Hindlimb muscle (tissue), 1 donor: ENCODE results near the gene PPFIBP1. TPM values are rescaled to one million over a fixed set of nuclear protein-coding genes. Genes with fewer than 3 reads are reported as not detected.
A peak's percentile ranks its signal among the peaks of the same experiment; 100 is the strongest.

Experiments used
- DNase-seq: peaks from one replicate; pipeline ENCODE4 v3.0.0-alpha.2; 2013
- polyA plus RNA-seq: library from polyadenylated mRNA; unstranded; fragments of 120-200 nt; gene quantifications from one replicate; pipeline ENCODE4 v1.2.1, GENCODE V29; 2013; ENCODE audit not compliant: insufficient read length

PPFIBP1 gene
- polyA plus RNA-seq, 1 donor, result 36.8 TPM

DNA sequence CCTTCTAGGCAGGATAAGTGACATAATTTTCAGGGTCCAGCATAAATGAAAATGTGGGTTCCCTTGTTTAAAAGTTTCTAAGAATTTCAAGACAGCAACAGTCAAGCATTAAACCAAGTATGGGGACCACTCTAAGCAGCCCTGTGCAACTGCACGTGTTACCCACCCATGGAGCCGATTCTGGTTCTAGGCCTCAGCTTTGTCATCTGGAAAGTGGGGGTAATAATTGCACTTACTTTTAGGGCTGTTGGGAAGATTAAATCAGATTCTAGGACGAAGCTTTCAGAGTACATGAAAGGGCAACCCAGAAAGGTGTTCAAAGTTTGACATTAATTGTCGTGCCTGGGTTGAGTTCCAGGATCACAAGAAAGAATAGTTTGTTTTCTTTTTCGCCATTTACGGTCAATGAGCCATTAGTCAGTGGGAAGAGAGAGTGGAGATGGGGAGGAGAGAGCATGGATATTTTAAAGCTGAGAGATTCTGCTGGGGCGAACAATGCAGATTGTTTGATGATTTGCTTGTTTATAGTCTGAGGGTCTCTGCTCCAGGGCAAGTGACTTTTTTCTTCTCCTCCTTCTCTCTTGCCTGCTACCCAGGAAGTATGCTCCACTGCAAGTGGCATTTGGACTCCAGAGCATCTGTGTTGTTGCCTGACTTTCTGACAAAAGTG is 10.7 kb upstream of the PPFIBP1 start:
- no peak for DNase-seq

DNA sequence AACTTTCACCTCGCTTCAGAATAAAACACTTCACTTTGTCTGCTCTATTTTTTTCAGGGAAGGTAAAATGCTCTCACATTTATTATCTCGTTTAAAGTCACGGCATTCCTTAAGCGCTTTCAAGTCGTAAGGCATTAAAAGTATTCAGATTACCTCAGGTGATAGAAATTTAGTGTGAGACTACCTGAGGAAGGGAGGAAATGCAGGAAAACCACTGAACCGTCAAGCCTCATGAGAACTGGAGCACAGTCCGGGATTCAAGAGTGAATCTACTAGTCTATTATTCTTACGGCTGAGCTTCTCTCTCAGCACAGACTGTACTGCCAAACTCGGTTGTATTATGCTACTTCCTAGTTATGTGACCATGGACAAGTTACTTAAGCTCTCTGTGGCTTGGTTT is 8.3 kb upstream of the PPFIBP1 start:
- DNase-seq, result no peak

DNA sequence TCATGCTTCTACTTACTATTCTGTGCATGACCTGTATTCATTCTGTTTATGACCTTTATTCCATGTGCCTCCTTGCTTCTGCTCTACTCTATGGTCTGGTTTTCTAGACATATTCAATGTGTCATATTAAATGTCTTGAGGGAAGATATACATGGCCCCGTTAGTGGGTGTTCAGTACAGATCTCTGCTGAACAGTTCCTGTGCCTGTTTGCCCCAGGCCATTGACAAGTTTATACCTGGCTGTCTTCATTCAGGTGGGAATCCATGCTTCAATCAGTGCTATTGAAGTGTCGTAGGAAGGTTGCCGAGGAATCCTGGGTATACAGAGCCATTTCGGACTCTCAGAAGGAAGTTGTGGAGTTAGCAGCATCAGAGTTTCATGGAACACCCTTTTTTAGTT is 7.4 kb upstream of the PPFIBP1 start:
- no peak for DNase-seq

DNA sequence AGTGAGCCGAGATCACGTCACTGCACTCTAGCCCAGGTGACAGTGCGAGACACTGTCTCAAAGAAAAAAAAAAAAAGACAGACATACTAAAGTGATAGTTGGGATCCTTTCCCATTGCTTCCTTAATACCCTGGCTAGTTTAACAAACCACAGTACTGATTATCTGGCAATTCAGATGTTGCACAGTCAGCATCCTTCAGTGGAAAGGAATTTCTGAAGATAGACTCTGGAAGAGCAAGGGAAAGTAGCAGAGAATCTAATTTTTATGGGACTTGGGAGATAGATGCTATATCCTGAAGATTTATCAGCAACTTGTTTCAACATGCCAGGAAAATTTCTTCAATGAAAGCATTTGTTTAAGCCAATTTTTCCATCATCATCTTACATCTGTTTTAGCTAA is 6.5 kb upstream of the PPFIBP1 start:
- DNase-seq, result no peak

DNA sequence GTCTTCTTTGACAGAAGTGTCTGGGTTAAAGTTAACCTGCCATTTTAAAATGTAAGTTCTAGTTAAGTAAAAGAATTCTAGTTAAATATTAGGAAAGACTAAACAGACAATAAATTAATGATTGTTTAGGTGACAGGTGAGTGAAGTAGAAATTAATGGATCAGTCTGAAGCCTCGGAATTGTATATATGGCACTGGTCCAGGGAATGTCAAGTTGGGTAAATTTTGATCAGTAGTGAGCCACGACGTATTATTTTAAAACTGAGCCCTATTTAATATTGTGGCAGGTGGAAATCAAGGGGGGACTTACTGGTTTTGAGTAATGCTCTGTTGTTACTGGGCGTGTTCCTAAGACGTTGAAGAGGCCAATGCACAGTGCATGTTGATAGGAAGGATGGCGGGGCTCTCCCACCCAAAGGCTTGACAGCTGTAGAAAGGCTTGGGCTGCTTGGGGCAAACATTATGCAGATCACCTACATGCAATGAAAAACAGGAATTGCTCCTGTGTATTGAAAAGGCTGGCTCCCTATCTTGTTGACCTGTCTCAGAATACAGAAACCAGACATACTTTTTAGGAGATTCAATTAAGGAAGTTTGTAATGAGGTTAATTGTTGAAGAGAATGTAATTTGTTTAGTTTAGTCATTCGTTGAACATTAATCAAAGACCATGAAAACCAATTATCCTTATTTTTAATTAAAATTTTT is 5.9 kb upstream of the PPFIBP1 start:
- DNase-seq, result no peak

DNA sequence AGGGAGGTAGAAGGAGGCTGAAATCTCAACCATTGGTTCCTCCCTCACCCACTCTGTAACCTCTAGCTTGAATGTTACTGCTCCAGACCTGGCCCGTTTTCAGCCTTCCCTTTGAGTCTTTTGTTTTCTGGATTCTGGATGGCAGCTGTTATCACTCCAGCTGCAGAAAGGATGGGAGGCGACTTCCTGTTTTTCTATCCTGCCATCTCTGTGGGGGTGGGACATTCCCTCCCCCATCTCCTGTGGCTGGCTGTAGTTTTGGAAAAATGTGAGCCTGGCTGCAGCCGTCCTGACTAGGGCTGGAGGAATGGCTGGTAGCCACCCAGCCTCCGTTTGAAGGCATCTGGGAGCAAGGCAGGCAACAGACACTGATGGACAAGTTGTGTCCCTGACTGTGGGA is 2.9 kb upstream of the PPFIBP1 start:
- no peak for DNase-seq

DNA sequence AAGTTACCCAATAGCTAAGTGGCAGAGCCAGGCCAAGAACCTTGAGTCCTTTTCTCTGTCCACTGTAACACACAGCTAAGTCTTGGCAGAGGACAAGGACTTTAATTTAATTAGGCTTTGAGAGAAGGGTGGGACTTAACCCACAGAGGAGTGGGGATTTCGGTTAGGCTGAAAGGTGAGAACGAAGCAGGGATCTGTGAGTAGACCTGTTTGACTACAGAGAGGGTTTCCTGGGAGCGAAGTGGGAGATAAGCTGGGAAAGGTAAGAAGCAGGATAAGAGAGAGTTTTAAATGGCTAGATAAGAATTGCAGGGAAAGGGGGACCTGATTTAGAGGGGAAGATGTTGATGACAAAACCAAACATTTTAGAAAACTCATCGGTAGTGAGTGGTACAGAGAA is 2.0 kb upstream of the PPFIBP1 start:
- no peak for DNase-seq

DNA sequence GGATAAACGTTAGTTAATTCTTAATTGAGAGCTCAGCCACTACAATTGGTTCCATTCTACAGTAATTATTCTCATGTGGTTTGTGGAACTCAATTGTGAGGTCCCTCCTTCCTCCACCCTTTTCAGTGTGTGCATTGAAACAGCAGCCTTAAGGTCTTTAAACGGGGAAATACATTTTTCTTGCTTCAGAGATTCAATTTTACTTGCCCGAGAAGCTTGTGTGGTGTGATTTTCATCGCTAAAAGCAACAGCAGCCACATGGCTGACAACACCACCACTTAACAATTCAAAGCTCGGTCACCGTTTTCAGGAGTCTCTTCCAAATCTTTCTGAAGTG is 733 bp upstream of the PPFIBP1 start:
- DNase-seq, result no peak

DNA sequence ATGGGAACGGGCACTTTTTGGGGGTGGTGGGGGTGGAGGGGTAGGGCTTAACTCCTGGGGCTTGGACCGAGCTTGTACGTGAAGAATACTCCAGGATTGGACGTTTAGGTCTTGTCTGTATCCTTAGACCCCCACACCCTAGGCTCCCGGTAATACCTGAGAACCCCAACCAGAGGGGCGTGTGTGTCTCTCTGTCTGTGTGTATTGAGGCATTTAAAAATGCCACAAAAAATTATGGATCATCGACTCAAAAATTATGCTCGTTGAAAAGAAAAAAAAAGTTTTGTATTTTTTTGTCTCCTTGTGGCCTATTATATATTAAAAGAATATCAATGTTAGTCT is 459 bp downstream of the PPFIBP1 start:
- no peak for DNase-seq

DNA sequence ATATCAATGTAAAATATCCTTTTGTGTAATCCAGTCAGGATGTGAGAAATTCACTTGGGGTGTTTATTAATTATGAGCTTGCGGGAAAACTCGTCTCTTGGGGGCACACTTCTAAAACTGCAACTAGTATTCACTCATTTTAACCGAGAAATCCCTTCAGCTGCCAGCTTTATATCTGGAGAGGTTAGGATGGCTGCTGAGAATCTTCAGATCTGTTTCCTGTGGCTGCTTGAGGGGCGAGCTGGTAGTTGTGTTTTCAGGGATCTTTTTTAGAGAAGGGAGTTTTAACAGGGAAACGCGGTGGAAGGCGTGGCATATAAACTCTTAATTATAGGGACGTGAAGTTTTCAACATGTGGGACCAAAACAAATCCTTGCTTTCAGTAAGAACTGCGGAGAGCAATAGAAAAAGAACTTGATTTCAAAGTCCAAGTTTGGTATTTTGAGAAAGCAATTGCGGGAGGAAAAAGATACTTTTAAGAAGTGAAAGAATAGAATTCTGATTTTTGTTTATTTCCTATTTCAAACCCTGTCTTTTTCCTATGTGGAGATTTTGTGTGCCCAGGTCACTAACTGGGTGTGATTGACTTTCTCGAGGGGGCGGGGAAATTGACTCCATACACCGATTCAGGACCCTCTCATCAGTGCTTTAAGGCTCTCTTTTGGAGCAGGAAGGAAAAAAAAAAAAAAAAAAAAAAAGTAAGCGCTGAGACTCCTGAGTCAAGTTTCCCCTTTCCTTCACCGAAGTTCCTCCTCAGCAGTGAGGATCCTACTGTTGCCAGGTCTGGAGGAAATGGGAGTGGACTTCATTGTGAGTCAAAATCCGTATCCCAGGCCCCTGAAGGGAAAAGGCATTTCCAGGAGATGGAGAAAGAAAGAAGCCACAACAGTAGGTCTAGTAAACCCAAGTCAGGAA is 1.1 kb downstream of the PPFIBP1 start:
- peak; percentile 65 for DNase-seq

DNA sequence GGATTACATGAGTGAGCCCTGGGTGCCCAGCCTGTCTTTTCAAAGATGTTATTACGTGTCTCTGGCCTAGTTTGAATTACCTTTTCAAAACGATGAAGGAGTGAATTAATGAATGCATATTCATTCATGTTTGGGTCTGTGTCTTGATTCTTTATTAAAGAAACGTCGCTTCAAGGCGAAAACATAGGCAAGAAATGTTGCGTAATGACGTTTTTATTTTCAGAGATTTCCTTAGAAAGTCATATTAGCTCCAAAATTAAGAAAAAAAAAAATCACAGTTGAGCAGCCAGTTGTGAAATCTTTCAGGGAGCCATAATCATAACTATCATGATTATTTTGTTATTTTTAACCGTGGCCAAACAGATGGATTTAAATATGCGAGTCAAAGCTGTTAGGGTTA is 3.5 kb downstream of the PPFIBP1 start:
- DNase-seq, result no peak

DNA sequence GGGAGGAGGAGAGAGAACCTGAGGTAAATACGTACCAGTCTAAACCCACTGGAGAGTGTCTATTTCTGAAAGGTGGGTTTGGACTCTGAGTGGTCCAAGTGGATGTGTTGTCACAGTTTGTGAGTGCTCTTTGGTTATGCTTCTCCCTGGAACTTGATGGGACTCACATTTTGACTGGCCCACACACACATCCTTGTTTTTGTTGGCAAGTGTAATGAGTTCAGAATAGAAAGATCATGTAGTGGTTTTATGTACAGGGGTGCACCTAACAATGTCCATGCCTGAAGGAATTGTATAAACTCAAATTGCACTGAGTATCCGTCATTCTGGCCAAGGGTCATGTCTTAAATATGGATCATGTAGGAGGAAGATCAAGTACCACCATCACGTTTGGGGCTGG is 4.8 kb downstream of the PPFIBP1 start:
- no peak for DNase-seq

DNA sequence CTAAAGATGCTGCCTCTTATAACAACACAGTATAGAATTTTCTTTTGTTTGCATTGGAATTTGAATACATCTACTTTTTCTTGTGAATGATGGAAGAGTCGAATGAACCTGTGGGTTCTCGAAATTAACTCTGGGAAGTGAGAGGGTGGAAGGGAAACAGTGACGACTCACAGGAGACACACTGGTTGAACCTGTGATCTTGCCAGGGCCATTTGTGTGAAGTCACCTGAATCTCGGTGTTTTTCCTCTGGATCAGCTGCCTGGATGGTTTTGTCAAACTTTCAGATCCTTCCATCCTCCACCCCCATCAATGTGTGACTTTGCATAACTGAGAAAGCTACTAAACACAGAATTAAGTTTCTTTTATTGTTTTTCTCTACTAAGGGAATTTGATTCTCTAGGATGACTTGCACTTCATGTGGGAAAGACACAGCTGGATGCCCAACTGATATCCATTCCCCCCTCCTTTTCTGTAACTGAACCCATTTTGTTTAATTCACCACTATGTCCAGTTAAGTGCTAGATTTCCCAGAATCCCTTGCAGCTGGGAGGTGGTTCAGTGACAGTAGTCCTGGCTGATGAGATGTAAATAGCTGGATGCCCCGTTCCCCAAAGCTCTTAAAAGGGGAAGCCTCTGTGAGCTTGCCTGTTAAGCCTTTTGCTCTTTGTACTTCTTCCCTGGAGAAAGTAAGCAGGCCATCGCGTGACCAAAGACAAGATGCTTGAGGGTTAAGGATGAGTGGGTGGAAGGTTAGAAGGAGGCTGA is 6.3 kb downstream of the PPFIBP1 start:
- no peak for DNase-seq

DNA sequence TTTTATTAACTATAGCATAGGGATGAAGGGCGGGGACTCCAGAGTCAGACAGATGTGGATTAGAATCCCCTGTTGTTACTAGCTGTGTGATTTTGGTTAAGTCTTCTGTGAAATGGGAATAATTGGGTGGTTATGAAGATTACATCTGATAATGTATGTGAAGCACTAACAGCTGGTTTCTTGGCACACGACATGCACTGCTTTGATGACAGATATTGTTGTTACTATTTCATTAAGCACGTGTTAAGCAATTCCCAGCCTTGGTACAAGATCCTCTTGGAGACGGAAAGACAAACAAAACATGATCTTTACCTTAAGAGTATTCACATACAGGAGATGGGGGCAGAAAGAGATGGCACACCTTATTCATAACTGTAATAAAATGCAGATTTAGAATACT is 7.9 kb downstream of the PPFIBP1 start:
- no peak for DNase-seq

DNA sequence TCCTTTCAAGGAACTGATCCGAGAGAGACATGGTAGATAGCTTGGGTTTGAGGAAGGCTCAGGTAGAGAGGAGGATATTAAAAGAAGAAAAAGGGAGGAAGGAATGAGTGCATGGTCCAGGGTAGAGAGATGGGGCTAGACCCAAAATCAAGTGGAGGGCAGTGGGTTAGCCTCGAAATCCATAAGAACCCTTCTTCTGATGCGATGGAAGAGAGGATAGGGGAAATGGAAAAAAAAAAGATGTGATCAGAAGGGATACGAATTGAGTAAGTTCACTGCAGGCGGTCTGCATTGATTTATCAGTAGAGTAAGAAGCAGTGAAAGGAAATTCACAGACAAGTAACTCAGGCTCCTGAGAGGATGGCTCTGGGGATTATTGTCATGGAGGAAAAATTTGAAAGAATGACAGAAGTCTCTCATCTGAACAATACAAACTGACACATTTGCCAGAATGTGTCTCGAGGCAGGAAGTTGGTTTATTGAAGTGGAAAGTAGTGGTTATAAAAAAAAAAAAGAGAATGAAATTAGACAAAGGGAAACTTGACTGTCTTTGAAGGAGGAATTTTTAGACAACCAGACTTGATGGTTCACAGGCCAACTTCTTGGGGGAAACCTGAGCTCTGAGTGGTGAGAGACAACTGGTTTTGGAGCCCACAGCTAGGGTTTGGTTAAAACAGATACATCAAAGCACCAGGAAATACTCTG is 10.2 kb downstream of the PPFIBP1 start:
- no peak for DNase-seq

DNA sequence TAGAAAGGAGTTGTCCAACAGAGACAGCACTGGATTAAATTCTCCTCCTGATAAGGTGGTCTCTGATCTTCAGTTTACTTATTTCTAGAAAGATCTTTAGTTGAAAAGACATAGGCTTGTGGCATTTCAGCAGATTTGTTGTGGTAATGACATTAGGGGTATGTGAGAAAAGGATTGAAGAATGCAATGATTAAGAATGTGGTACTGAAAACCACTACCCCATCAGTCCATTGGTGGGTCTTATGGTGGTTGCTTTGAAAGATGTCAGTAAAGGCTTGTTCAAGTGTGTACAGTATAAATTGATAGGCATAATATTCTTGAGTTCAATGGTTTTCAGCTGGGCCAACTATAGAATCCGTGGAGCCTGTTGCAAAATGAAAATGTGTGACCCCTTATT is 10.8 kb downstream of the PPFIBP1 start:
- no peak for DNase-seq

DNA sequence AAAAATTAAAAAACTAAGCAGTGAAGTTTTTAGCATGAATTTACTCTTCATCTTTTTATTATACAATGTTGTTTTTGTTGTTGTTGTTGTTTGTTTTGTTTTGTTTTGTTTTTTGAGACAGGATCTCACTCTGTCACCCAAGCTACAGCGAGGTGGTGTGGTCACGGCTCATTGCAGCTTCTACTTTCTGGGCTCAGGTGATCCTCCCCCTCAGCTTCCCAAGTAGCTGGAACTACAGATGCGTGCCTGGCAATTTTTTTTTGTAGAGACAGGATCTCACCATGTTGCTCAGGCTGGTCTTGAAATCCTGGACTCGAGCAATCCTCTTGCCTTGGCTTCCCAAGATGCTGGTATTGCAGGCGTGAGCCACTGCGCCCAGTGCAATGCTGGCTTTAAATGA is 11.3 kb downstream of the PPFIBP1 start:
- no peak for DNase-seq

DNA sequence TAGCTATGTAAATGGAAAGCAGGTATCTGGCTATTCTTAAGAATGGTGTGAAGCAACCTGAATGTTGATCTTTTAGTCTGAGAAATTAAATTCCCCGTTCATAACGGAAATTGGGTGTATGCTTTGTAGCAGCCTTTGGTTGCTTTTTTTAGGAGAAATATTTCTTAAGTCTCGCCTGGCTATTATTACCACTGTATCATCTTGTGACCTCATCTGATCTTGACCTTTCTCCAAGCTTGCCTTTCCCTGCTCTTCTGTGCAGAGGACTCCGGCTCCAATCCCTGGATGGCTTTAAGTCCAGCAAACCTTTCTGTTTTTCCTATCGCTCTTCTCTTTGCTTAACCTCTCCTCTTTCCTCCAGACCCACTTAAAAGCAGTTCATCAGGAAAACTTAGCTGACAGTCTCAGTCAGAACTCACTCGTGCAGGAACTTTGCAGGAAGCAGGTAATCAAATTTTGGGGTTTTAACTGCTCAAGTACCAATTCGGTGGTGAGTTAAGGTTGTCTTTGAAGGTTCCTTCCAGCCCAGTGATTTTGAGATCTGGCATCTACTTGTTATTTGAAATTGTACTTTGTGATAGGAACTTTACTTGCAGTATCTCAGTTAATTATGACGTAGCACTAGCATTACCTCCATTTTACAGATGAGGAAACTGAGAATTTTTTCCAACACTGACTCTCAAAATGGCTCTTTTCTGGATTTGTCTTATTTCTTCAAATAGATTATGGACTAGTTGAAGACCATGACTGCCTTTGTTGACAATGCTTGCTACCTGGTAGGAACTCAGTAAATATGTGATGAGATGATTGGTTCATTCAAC is 14.1 kb downstream of the PPFIBP1 start:
- DNase-seq, result no peak

DNA sequence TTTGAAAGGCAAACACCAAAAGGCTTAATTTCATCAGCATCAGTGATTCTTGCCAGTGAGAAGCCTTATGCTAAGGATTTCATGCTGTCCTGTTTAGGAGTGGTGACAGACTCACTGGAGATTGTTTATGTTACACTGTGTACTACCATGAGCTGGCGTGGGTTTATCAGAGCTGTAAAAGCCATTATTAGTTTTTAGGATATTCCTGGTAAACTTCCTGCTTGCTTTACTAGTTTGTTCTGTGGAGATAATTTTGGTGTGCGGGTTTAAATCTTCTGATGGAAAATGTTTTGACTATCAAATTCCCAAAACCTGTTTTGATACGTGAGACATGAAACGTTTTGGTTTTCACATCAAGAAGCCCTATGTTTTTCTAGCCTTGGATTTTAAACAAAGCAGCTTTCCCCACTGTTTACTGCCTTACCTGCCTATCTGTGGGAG is 15.2 kb downstream of the PPFIBP1 start:
- no peak for DNase-seq

DNA sequence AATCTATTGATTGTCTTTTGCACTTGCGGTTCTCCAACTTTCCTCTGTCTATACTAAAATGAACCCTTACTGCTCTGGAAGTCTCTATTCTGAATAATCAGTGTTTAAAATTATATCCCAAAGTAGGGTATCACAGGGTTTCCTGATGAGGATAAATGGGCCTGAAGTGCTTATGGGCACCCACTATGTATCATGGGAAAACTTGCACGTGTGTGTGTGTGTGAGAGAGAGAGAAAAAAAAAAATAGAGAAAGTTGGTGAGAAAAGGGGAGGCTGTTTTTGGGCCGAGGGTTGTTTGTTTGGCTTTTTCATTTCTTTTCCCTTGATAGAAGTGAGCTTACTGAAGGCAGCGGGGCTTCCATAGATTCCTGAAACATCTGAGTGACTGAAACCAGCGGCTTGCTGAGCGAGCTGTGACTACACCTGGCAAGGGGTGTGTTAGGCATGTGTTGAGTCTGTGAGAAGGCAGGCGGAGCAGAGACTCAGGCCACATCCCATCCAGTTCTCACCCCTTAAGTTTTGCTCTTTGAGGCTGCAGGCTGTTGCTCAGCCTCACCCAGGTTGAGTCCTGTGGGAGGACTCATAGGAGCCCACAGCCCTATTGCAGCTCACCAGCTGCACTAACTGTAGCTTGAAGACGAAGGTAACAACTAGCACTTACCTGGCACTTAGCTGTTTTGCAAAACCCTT is 17.2 kb downstream of the PPFIBP1 start:
- DNase-seq, result no peak

DNA sequence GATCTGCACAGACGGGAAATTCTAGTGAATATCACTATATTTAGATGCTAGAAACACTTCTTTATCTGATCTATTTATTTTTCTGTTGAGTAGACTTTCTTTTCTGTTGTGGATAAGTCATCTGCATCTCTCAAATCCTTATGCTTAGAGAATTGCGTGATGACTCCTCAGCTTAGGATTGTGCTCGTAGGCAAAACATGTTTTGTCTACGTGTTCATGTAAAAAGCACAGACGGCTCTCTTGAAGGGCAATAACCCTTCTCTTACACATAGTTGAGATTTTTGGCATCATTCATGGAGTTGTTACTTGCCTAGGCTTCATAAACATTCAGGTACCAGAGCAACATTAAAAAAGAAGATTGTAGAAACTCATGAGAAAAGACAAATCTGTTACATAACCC is 18.6 kb downstream of the PPFIBP1 start:
- no peak for DNase-seq
